Measurements from ENCODE around the gene MEIKIN. TPM values are rescaled to one million over a fixed set of nuclear protein-coding genes. Genes with fewer than 3 reads are reported as not detected.

Gene MEIKIN
- total RNA-seq, 1 donor: not detected

GRCh38 chr5:131765261-131765660 is 180.2 kb downstream of the MEIKIN start:
- H4K20me1 ChIP-seq (ENCODE audit: insufficient read depth, low read length): peaks cover 55% of the 10 kb centered on the region
- TF ChIP-seq, protein P1, sequence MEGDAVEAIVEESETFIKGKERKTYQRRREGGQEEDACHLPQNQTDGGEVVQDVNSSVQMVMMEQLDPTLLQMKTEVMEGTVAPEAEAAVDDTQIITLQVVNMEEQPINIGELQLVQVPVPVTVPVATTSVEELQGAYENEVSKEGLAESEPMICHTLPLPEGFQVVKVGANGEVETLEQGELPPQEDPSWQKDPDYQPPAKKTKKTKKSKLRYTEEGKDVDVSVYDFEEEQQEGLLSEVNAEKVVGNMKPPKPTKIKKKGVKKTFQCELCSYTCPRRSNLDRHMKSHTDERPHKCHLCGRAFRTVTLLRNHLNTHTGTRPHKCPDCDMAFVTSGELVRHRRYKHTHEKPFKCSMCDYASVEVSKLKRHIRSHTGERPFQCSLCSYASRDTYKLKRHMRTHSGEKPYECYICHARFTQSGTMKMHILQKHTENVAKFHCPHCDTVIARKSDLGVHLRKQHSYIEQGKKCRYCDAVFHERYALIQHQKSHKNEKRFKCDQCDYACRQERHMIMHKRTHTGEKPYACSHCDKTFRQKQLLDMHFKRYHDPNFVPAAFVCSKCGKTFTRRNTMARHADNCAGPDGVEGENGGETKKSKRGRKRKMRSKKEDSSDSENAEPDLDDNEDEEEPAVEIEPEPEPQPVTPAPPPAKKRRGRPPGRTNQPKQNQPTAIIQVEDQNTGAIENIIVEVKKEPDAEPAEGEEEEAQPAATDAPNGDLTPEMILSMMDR (IDR thresholded peaks at IDR 0.05; ENCODE audit: extremely low read depth, low read depth, low read length): no peak
- DNase-seq (ENCODE audit: insufficient read length, low spot score, missing footprints): no peak

DNA sequence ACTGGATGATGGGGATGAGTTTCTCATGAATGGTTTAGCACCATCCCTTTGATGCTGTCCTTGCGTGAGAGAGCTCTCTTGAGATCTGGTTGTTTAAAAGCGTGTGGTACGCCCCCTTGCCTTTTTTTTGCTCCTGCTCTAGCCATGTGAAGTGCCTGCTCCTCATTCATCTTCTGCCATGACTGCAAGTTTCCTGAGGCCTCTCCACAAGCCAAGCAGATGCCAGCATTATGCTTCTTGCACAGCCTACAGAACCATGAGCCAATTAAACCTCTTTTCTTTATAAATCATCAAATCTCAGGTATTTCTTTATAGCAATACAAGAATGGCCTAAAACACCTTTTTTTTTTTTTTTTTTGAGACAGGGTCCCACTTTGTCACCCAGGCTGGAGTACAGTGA is 181.5 kb downstream of the MEIKIN start:
- H3K27me3 ChIP-seq (ENCODE audit: insufficient read depth, low read length): no peaks in the 10 kb centered on the region
- no peak overlapping the region for H3K4me3 ChIP-seq (ENCODE audit: insufficient read depth, low read length)
- H3K79me2 ChIP-seq (ENCODE audit: insufficient read depth, low read length): peaks cover 98% of the 10 kb centered on the region
- H4K20me1 ChIP-seq (ENCODE audit: insufficient read depth, low read length): peaks cover 55% of the 10 kb centered on the region
- H3K9me3 ChIP-seq (ENCODE audit: low read depth, low read length): no peaks in the 10 kb centered on the region
- no peak overlapping the region for H2AFZ ChIP-seq (ENCODE audit: low read length)
- peaks cover 7% of the 10 kb centered on the region for H3K36me3 ChIP-seq (ENCODE audit: insufficient read depth, low read length)
- TF ChIP-seq, protein P1 (IDR thresholded peaks at IDR 0.05; ENCODE audit: extremely low read depth, low read depth, low read length): no peak
- H3K4me1 ChIP-seq (ENCODE audit: insufficient read depth, low read length): no peaks in the 10 kb centered on the region
- H3K27ac ChIP-seq (ENCODE audit: low read depth, low read length): no peak overlapping the region
- H3K4me2 ChIP-seq (ENCODE audit: insufficient read depth, low read length): no peak overlapping the region
- no peak for DNase-seq (ENCODE audit: insufficient read length, low spot score, missing footprints)

More at GRCh38 chr5:131765261-131765660, 180.2 kb downstream of the MEIKIN start:
- H3K4me3 ChIP-seq (ENCODE audit: insufficient read depth, low read length): no peak overlapping the region
- H3K27me3 ChIP-seq (ENCODE audit: insufficient read depth, low read length): no peaks in the 10 kb centered on the region
- H3K27ac ChIP-seq (ENCODE audit: low read depth, low read length): no peak overlapping the region
- peaks cover 98% of the 10 kb centered on the region for H3K79me2 ChIP-seq (ENCODE audit: insufficient read depth, low read length)
- no peak overlapping the region for H3K4me2 ChIP-seq (ENCODE audit: insufficient read depth, low read length)
- H3K4me1 ChIP-seq (ENCODE audit: insufficient read depth, low read length): no peaks in the 10 kb centered on the region
- no peaks in the 10 kb centered on the region for H3K9me3 ChIP-seq (ENCODE audit: low read depth, low read length)
- peaks cover 7% of the 10 kb centered on the region for H3K36me3 ChIP-seq (ENCODE audit: insufficient read depth, low read length)
- no peak overlapping the region for H2AFZ ChIP-seq (ENCODE audit: low read length)

- DNase-seq (ENCODE audit: insufficient read length, low spot score, missing footprints): no peak
- H2AFZ ChIP-seq (ENCODE audit: low read length): no peak overlapping the region
- peaks cover 7% of the 10 kb centered on the region for H3K36me3 ChIP-seq (ENCODE audit: insufficient read depth, low read length)
- peaks cover 100% of the 10 kb centered on the region for H3K79me2 ChIP-seq (ENCODE audit: insufficient read depth, low read length)
- peaks cover 72% of the 10 kb centered on the region for H4K20me1 ChIP-seq (ENCODE audit: insufficient read depth, low read length)
- TF ChIP-seq, protein P1 (IDR thresholded peaks at IDR 0.05; ENCODE audit: extremely low read depth, low read depth, low read length): no peak
- no peaks in the 10 kb centered on the region for H3K27me3 ChIP-seq (ENCODE audit: insufficient read depth, low read length)
- no peak overlapping the region for H3K27ac ChIP-seq (ENCODE audit: low read depth, low read length)
- H3K4me1 ChIP-seq (ENCODE audit: insufficient read depth, low read length): peaks cover 7% of the 10 kb centered on the region
- H3K9me3 ChIP-seq (ENCODE audit: low read depth, low read length): no peaks in the 10 kb centered on the region
- H3K4me2 ChIP-seq (ENCODE audit: insufficient read depth, low read length): no peak overlapping the region
- no peak overlapping the region for H3K4me3 ChIP-seq (ENCODE audit: insufficient read depth, low read length)
Measured at GRCh38 chr5:131760793-131761192, 184.7 kb downstream of the MEIKIN start.

- no peak overlapping the region for H3K27ac ChIP-seq (ENCODE audit: low read depth, low read length)
- H3K4me1 ChIP-seq (ENCODE audit: insufficient read depth, low read length): peaks cover 7% of the 10 kb centered on the region
- H3K9me3 ChIP-seq (ENCODE audit: low read depth, low read length): no peaks in the 10 kb centered on the region
- no peak overlapping the region for H3K4me2 ChIP-seq (ENCODE audit: insufficient read depth, low read length)
- TF ChIP-seq, protein P1 (IDR thresholded peaks at IDR 0.05; ENCODE audit: extremely low read depth, low read depth, low read length): no peak
- H3K79me2 ChIP-seq (ENCODE audit: insufficient read depth, low read length): peaks cover 100% of the 10 kb centered on the region
- no peak overlapping the region for H3K4me3 ChIP-seq (ENCODE audit: insufficient read depth, low read length)
- no peak overlapping the region for H2AFZ ChIP-seq (ENCODE audit: low read length)
- H3K36me3 ChIP-seq (ENCODE audit: insufficient read depth, low read length): peaks cover 7% of the 10 kb centered on the region
- no peak for DNase-seq (ENCODE audit: insufficient read length, low spot score, missing footprints)
- H3K27me3 ChIP-seq (ENCODE audit: insufficient read depth, low read length): no peaks in the 10 kb centered on the region
- peaks cover 75% of the 10 kb centered on the region for H4K20me1 ChIP-seq (ENCODE audit: insufficient read depth, low read length)
Measured at GRCh38 chr5:131759704-131760103, 185.8 kb downstream of the MEIKIN start.

Measured in osteoblast (primary cell).